Suprapubic skin (tissue), 4 donors: ENCODE data around the gene NDUFV3.
"Not testable (repeated sequence)": the region's sequence is repeated elsewhere in the genome, so short reads cannot be mapped to it uniquely, and the experiment has no call there.

Experiments used
- CTCF ChIP-seq, 2 donors: fragments of 200-600 bp in 1 of 2; fragments of 450-650 bp in 1 of 2; sonication (generic) in 1 of 2; IDR thresholded peaks; one replicate each; pipeline ENCODE4 v1.5.1; 2016 to 2019; ENCODE audit warnings: antibody characterized with exemption in 2 of 2, mild to moderate bottlenecking in 1 of 2, moderate library complexity in 1 of 2
- EP300 ChIP-seq: sonication (generic); formaldehyde crosslinking; IDR thresholded peaks from one replicate; pipeline ENCODE4 v1.6.1; 2017; ENCODE audit warnings: antibody characterized with exemption
- POLR2A ChIP-seq, 2 donors: fragments of 450-650 bp; IDR thresholded peaks; one replicate each; pipeline ENCODE4 v1.6.1; 2017; ENCODE audit warnings: antibody characterized with exemption in 2 of 2, mild to moderate bottlenecking in 2 of 2, moderate library complexity in 2 of 2
- POLR2AphosphoS5 ChIP-seq, 3 donors: sonication (generic); formaldehyde crosslinking; IDR thresholded peaks; one replicate each; pipeline ENCODE4 v1.6.1; 2017; ENCODE audit warnings: antibody characterized with exemption in 3 of 3

GRCh38 chr21:42908484-42908883, 15.4 kb downstream of the NDUFV3 start:
- not testable (repeated sequence) for TF ChIP-seq CTCF (IDR thresholded peaks at IDR 0.05); POLR2A (IDR thresholded peaks at IDR 0.05); EP300; POLR2AphosphoS5 (IDR thresholded peaks at IDR 0.05)
